Measurements from ENCODE around the gene RLBP1.
"Not testable (repeated sequence)": the region's sequence is repeated elsewhere in the genome, so short reads cannot be mapped to it uniquely, and the experiment has no call there.

RLBP1 gene

GRCh38 chr15:89221543-89221942 is at the start of gene RLBP1:
Gene RLBP1 (minus strand): TSS chr15:89221579. CDS start chr15:89218975, 2,604 bp downstream.
- DNase-seq = no peak

GRCh38 chr15:89250142-89250541 is 28.8 kb upstream of the RLBP1 start:
- not testable (repeated sequence) for DNase-seq

DNA sequence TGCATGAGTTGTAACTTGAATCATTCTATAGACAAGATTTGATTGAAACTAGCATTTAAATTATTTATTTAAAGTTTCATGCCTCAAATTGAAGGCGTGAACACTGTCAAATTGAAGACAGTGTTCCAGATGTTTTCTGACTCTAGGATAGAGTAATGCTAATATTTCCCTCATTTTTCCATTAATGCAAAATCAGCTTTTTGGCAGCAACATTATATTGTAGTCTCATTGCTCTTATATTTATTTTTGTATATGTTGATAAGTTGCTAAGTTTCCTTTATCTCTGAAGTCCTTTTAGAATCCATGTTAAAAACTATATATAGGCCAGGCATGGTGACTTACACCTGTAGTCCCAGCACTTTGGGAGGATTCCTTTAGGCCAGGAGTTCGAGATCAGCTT is 27.2 kb upstream of the RLBP1 start:
- no peak for DNase-seq

DNA sequence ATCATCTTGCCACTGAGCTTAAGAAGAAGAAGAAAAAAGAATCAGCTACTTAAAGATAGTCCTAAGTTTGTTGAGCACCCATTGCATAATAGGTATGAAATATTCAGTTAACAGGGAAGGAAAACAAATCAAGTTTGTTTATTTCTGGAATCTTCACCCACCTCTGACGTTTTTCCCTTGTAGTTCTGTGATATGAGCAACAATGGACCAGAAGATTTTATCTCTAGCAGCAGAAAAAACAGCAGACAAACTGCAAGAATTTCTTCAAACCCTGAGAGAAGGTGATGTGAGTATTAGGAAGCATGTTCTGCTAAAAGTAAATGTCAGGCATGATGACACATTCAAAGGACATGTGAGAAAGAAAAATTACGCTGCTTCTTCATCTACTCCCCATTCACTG is 26.1 kb upstream of the RLBP1 start:
- DNase-seq = no peak

DNA sequence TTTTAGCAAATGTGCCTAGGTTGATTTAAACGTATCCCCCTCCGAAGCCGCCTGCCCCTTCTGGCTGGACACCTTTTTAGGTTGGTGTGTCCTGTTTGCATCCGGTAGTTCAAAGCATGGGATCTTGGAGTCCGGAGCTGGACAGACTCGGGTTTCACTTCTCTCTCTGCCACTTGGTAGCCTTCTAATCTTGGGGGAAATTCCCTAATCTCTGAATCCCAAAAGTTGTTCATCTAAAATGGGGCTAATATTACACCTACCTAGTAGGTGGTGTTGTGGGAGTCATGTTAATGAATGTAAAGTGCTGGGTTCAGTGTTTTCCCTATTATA is 23.2 kb upstream of the RLBP1 start:
- DNase-seq = peak in 1 of 2 donors; percentile 14

- DNase-seq = peak; percentile 95 to 96
Observed at GRCh38 chr15:89243691-89244573, 22.6 kb upstream of the RLBP1 start, which contains the start of gene FANCI. Gene FANCI (plus strand): TSS chr15:89243979. CDS start chr15:89247648, 3,669 bp downstream.

- no peak for DNase-seq
Observed at GRCh38 chr15:89243046-89243690, 21.8 kb upstream of the RLBP1 start.

DNA sequence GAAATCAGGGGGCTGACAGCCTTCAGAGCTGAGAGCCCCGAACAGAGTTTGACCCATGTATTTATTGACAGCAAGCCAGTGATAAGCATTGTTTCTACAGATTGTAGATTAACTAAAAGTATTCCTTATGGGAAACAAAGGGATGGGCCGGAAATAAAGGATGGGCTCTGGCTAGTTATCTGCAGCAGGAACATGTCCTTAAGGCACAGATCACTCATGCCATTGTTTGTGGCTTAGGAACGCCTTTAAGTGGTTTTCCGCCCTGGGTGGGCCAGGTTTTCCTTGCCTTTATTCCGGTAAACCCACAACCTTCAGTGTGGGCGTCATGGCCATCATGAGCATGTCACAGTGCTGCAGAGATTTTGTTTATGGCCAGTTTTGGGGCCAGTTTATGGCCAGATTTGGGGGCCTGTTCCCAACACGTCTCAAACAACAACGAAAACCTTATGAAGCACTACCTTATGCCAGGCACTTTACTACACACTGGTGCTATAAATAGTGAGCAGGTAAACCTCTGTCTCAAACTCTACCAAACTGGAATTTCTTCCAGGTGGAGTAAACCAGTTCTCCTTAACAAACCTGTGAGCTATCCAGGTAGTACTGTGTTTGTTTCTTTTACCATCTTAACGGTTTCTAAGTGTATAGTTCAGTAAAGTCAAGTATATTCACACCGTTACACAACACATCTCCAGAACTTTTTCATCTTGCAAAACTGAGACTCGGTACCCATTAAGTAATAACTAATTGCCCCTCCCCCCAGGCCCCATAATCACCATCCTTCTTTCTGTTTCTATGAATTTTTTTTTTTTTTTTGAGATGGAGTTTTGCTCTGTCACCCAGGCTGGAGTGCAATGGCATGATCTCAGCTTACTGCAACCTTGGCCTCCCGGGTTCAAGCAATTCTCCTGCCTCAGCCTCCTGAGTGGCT is 18.8 kb upstream of the RLBP1 start:
- DNase-seq = not testable (repeated sequence)

DNA sequence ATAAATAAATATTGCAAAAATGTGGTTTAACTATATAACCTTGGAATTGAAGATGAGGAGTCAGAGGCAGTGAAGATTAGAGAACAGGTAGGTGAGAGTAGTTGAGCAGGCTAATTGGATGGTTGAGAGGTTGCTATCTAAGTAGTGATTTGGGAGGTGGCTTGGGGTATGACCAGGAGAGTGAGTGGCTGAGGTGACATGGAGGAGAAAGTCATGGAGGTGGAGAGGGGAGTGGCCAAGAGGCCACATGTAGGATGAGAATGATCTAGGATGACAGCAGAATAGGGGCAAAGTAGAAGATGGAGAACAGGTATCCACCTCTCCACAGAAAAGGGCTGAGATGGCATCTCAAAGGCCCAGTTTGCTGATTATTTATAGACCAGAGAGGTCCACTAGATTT is 10.5 kb upstream of the RLBP1 start:
- no peak for DNase-seq

DNA sequence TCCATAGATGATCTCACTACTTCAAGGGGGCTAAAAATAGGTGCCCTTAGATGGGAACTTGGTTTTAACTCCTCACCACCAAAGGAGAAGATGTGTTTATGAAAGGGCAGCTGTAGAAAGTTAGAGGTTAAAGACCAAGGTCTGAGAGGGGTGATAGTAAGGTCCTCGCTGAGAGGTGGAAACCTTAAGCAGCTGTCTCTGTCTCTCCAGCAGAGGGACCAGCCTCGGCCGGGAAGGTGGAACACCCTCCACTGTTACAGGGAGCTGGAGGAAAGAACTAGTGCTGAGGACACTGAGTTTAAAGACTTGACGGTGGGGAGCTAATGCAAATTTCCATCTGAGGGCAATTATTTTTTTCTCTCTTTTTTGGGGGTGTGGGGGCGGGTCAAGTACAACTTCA is 8.9 kb upstream of the RLBP1 start:
- no peak for DNase-seq

- no peak for DNase-seq
Observed at GRCh38 chr15:89227425-89227824, 6.0 kb upstream of the RLBP1 start.

GRCh38 chr15:89226359-89227221 is 5.2 kb upstream of the RLBP1 start:
- DNase-seq = no peak

DNA sequence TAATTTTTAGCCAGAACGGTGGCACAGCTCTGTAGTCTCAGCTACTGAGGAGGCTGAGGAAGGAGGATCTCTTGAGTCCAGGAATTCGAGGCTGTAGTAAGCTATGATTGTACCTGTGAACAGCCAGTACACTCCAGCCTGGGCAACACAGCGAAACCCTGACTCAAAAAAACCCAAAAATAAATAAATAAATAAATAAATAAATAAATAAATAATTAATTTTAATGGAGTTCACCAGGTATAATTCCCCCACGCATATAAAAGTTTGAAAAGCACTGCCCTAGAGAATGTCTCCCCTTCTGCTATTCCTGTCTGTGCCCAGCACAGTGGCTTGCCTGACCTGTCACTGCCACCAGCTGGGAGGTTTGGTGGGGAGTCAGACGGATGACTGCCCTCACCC is 4.2 kb upstream of the RLBP1 start:
- no peak for DNase-seq

- DNase-seq = no peak
Observed at GRCh38 chr15:89218531-89218930, 2.8 kb downstream of the RLBP1 start.

DNA sequence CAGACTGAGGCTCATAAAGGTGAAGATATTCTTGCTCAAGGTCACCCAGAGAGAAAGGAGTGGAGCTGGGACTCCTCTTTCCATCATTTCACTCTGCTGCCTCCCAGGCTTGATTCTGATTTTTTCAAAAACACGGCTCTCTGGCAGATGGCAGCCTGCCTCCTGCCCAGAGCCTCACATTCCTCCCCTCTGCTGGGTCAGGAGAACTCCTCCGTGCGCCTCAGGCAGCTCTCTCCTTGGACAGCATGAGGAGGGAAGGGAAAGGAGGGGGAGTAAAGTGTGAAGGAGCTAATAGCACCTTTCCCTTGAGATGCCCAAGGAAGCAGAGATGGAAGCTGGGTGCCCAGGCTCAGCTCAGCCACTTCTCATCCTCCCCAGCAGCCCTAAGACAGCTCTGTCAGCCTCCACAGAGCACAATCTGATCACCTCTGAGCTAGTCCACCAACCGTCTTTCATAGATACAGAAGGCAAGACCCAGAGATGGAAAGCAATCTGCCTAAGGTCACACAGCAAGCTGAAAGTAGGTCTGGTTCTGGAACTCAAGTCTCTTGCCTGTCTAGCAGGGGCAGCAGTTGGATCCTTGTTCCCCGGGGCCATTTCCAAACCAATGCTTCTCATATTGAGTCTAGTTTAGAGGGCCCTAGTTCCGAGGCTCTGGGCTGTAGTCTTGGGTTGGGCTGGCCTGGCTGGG is 3.5 kb downstream of the RLBP1 start:
- DNase-seq = no peak

GRCh38 chr15:89217031-89217430 is 4.3 kb downstream of the RLBP1 start:
- no peak for DNase-seq

DNA sequence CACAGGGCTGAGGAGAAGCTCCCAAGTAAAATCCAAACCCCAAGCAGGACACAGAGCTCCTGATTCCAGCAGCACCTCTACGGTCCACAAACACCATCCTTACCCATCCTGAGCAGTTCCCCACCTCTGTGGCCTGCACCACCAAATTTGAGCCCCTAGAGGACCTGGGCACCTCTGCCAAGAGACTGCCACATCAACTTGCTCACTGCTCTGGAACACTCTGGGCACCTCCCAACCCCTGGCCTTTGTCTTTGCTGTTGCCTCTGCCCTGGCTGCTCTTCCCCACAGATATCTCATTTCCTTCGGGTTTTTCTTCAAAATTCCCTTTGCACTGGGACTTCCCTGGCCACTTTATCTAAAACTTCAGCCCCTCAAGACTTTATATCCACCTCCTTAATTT is 5.8 kb downstream of the RLBP1 start:
- DNase-seq = no peak

DNA sequence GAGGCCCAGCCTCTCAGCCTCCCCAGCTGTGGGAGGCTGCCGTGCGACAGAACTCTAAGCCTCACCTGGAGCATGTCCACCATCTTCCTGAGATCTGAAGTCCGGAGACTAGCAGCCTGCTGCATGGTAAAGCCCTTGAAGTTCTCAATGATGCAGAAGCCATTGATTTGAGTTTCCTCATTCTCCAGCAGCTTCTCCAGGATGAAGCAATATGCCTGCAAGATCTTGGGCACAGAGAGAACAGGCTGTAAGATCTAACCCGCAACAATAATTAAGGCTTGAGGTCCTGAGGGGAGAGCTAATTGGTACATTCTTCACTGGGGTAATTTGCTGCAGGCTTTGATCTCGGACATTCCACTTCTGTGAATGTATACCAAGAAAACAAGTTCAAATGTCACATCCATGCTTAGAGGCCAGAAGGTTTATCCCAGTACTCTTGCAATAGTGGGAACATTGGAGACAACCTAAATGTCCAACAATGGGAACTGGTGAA is 9.7 kb downstream of the RLBP1 start:
- no peak for DNase-seq

GRCh38 chr15:89209057-89209456 is 12.3 kb downstream of the RLBP1 start:
- DNase-seq = no peak

GRCh38 chr15:89208256-89208655 is 13.1 kb downstream of the RLBP1 start:
- DNase-seq = no peak

DNA sequence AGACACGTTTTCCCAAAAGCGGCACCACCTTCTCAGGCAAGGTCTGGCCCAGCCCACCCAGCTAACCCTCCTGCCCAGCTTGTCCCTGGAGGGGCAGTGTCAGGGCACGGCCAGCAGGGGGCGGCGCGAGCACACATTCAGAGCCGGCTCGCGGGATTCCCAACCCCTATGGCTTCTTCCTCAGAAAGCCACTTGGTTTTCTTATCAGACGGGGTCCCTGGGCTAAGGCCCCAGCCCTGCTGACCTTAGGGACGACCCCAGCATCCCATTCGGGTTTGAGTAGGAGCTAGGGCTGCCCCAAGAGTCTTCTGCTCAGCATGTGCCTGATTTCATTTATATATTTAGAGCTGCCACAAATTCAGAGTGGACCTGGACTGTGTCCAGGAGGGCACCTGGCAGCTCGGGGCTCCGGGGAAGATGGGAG is 14.5 kb downstream of the RLBP1 start:
- peak; percentile 67 to 70 for DNase-seq

Data from CD4-positive, alpha-beta T cell treated with Interleukin-4 for 1 hour (primary cell).